ENCODE data around the gene ZNF391. TPM values are rescaled to one million over a fixed set of nuclear protein-coding genes. Genes with fewer than 3 reads are reported as not detected.
"Not testable (repeated sequence)": the region's sequence is repeated elsewhere in the genome, so short reads cannot be mapped to it uniquely, and the experiment has no call there.

Gene ZNF391
- total RNA-seq, 1 donor from 2014 or later, result 1.3 TPM

DNA sequence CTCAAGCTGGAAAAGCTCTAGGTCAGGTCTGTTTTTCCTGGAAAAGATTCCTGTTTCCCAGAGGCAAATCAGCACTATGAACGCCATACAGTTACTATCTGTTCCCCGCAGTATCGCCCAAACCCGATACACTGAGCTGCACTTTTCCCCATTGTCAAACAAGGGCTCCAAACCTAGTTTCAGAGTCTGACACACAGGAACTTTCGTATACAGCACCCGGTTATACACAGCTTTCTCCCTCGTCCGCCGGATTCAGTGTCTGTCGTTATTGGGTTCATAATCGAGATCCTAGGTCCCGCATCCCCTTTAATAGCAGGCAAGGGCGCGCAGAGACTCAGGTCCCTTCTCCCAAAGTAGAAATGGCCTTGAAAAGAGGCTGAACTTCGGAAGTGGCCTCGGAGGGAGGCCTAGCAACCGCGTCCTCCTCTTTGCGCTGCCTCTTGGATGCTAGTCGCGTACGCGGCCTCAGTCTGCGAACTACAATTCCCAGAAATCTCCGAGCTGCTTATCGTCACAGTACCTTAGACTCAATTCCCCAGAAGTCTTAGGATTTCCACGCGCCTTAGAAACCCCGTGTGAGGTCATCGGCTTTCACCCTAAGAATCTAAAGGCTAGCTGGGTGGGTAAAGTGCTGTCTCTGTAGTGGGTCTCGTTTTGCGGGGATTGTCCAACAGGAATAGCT lies 34.2 kb downstream of the ZNF391 start:
- no peaks in the 10 kb centered on the region for H3K36me3 ChIP-seq
- peaks cover 12% of the 10 kb centered on the region for H3K27me3 ChIP-seq (ENCODE audit: low read depth)
- no peak overlapping the region for H3K27ac ChIP-seq (replicated peaks)
- TF ChIP-seq, protein P1, sequence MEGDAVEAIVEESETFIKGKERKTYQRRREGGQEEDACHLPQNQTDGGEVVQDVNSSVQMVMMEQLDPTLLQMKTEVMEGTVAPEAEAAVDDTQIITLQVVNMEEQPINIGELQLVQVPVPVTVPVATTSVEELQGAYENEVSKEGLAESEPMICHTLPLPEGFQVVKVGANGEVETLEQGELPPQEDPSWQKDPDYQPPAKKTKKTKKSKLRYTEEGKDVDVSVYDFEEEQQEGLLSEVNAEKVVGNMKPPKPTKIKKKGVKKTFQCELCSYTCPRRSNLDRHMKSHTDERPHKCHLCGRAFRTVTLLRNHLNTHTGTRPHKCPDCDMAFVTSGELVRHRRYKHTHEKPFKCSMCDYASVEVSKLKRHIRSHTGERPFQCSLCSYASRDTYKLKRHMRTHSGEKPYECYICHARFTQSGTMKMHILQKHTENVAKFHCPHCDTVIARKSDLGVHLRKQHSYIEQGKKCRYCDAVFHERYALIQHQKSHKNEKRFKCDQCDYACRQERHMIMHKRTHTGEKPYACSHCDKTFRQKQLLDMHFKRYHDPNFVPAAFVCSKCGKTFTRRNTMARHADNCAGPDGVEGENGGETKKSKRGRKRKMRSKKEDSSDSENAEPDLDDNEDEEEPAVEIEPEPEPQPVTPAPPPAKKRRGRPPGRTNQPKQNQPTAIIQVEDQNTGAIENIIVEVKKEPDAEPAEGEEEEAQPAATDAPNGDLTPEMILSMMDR (IDR thresholded peaks at IDR 0.05; ENCODE audit: borderline replicate concordance), result no peak
- intact Hi-C loops (cut with micrococcal nuclease), result no loop called here
- no peaks in the 10 kb centered on the region for H3K4me1 ChIP-seq
- H3K4me3 ChIP-seq, result peak overlapping the region; percentile 42
- H3K9me3 ChIP-seq (replicated peaks), result no peaks in the 10 kb centered on the region
- peak; percentile 16 for DNase-seq

DNA sequence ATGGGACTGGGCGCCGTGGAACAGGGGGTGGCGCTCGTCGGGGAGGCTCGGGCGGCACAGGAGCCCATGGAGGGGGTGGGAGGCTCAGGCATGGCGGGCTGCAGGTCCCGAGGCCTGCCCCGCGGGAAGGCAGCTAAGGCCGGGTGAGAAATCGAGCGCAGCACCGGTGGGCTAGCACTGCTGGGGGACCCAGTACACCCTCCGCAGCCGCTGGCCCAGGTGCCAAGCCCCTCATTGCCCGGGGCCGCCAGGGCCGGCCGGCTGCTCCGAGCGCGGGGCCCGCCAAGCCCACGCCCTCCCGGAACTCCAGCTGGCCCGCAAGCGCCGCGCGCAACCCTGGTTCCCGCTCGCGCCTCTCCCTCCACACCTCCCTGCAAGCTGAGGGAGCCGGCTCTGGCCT lies 36.3 kb downstream of the ZNF391 start:
- intact Hi-C loops (cut with micrococcal nuclease); H3K4me1 ChIP-seq; DNase-seq; H3K9me3 ChIP-seq (replicated peaks); H3K27ac ChIP-seq (replicated peaks); H3K4me3 ChIP-seq; H3K36me3 ChIP-seq: not testable (repeated sequence)
- peaks cover 12% of the 10 kb centered on the region for H3K27me3 ChIP-seq (ENCODE audit: low read depth)

DNA sequence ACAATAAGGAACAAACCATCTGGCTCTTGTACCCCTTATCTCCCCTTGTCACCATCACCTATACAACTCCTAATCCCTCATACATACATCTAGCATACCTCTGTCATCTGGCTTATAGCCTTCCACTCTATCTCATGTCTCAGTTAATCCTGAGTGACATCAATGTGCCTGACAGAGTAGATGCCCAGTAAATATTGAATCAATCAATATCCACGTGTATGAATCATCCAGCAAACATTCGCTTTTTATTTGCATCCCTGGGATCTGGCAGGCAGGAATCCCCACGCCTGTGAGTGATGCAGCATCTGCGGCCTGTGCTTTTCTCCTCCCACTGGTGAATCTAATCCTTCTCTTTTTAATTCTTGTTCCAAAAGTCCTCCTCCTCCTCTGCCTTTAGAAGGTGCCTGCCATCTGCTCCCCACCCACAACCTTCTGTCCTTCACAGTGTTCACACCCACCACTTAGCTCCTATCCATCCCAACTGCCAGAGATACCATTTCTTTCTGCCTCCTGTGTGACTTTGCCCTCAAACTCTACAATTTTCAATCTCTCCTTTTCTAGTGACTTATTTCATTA lies 37.6 kb downstream of the ZNF391 start:
- intact Hi-C loops (cut with micrococcal nuclease), result no loop called here
- Histone ChIP-seq H3K36me3 (no peaks in the 10 kb centered on the region), H3K9me3 (replicated peaks) (peaks cover 12% of the 10 kb centered on the region), H3K4me3 (no peak overlapping the region), H3K27me3 (ENCODE audit: low read depth) (peaks cover 12% of the 10 kb centered on the region), H3K4me1 (no peaks in the 10 kb centered on the region), H3K27ac (replicated peaks) (no peak overlapping the region)
- no peak for DNase-seq
- TF ChIP-seq, protein P1 (IDR thresholded peaks at IDR 0.05; ENCODE audit: borderline replicate concordance), result no peak

DNA sequence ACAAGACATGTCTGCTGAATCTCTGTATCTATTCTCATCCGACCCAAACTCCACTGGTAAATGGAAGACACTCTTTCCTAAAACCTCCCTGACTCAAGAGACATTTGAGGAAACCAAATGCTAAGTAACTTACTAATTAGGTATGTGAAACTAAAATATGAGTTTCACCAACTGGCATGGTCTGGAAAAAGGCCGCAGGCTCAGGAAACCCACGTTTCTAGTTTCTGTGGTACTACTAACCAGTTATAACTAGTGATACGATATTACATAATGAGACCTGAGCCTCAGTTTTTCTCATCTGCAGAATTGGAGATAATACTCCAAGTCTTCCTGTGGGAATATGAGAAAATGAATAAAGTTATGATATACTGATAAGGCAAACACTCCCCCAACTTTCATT lies 39.9 kb downstream of the ZNF391 start:
- Histone ChIP-seq H3K4me3 (no peak overlapping the region), H3K27ac (replicated peaks) (no peak overlapping the region), H3K4me1 (no peaks in the 10 kb centered on the region), H3K9me3 (replicated peaks) (peaks cover 12% of the 10 kb centered on the region), H3K36me3 (no peaks in the 10 kb centered on the region), H3K27me3 (ENCODE audit: low read depth) (peaks cover 3% of the 10 kb centered on the region)
- intact Hi-C loops (cut with micrococcal nuclease), result no loop called here
- TF ChIP-seq, protein P1 (IDR thresholded peaks at IDR 0.05; ENCODE audit: borderline replicate concordance), result no peak
- DNase-seq, result no peak

DNA sequence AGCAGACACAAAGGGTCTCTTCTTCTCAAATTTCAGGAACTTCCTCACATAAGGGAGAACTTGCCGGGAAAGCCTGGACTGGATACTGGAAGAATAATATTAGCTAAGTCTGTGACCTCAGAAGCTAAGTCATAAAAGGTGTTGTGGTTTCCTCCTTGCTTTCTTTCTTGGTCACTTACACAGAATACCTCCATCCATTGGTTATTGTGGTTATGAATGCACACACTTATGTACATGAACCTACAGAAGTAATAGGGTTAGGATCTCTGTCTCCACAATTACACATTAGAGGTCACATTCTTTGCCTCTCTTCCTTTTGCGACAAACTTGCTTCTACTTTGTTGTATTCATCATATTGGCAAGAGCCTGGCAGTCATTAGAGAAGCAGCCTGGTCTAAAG lies 40.4 kb downstream of the ZNF391 start:
- no peak overlapping the region for H3K27ac ChIP-seq (replicated peaks)
- no peak overlapping the region for H3K4me3 ChIP-seq
- H3K36me3 ChIP-seq, result no peaks in the 10 kb centered on the region
- H3K27me3 ChIP-seq (ENCODE audit: low read depth), result peaks cover 3% of the 10 kb centered on the region
- intact Hi-C loops (cut with micrococcal nuclease), result no loop called here
- H3K9me3 ChIP-seq (replicated peaks), result peaks cover 17% of the 10 kb centered on the region
- TF ChIP-seq, protein P1 (IDR thresholded peaks at IDR 0.05; ENCODE audit: borderline replicate concordance), result no peak
- no peak for DNase-seq
- H3K4me1 ChIP-seq, result no peaks in the 10 kb centered on the region

DNA sequence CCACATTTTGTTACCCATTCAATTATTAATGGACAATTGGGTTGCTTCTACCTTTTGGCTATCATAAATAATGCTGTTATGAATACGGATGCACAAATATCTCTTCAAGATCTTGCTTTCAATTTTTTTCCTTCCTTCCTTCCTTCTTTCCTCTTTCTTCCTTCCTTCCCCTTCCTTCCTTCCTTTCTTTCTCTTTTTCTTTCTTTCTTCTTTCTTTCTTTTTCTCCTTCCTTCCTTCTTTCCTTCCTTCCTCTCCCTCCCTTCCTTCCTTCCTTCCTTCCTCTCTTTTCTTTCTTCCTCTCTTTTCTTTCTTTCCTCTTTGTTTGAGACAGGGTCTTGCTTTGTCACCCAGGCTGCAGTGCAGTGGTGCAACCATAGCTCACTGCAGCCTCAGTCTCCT lies 45.2 kb downstream of the ZNF391 start:
- H3K9me3 ChIP-seq (replicated peaks), result peaks cover 34% of the 10 kb centered on the region
- DNase-seq, result no peak
- no peaks in the 10 kb centered on the region for H3K4me1 ChIP-seq
- H3K4me3 ChIP-seq, result no peak overlapping the region
- H3K27ac ChIP-seq (replicated peaks), result no peak overlapping the region
- intact Hi-C loops (cut with micrococcal nuclease), result no loop called here
- TF ChIP-seq, protein P1 (IDR thresholded peaks at IDR 0.05; ENCODE audit: borderline replicate concordance), result no peak
- H3K36me3 ChIP-seq, result no peaks in the 10 kb centered on the region
- no peaks in the 10 kb centered on the region for H3K27me3 ChIP-seq (ENCODE audit: low read depth)
